GM18499 (cell line): Measurements from ENCODE around the gene NR2E1.

Experiments
- ATAC-seq: cut with Tn5 transposase; IDR thresholded peaks from one replicate; pipeline ENCODE4 v1.9.1; 2021; ENCODE audit warnings: moderate number of reproducible peaks; ENCODE audit not compliant: insufficient read depth, unreplicated experiment

NR2E1 gene

DNA sequence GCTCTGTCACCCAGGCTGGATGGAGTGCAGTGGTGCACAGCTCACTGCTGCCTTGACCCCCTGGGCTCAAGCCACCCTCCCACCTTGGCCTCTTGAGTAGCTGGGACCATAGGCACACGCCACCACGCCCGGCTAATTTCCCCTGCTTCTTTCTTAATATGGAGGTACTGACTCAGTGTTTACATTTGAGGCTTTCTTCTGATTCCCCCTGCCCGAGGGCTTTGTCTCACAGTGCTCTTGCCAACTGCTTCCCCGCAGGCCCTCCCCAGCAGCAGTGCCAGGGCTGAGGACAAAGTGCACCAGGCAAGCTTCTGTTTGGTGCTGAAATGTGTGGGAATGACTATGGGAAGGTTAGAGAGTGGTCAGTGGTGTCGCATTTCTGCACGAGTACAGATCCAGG lies 34.8 kb downstream of the NR2E1 start:
- no peak for ATAC-seq

DNA sequence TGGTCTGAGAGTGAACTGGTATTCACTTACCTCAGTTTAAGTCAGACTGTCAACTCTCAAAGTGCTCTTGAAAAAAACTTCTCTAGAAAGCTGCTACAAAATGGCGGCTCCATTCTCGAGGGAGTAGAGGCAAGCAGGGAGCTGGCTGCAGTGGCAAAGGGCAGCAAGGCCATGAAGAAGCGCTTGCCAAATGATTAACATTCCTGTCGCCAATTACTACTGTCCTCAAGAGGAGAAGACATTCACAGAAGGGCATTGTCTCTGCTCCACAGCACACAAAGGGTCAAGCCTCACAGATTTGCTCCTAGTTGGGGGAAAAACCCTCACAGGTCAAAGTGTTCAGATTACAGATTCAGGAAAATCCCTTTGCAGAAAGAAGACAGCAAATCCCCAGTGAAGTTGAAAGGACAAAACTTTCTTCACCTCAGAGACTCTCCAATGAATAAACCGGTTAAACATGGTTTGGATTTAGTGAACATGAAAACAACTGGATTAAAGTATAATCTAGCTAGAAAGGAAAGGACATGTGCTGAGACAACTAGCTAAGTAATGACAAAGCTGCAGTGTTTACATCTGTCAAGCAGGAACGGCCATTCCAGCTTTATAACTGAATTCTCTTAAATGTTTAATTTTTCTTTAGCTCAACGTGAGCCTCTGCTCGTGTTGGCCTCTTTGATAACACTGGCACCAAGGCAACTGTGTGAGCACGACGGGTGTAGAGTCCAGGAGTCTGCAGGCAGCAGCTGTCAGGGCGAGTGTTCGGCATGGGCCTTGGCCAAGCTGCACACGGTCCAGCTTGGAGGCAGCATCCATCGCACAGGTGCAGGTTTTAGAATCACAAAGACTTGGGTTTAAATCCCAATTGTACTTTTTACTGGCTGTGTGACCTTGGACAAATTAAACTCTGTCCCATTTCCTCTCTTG lies 37.6 kb downstream of the NR2E1 start:
- no peak for ATAC-seq

DNA sequence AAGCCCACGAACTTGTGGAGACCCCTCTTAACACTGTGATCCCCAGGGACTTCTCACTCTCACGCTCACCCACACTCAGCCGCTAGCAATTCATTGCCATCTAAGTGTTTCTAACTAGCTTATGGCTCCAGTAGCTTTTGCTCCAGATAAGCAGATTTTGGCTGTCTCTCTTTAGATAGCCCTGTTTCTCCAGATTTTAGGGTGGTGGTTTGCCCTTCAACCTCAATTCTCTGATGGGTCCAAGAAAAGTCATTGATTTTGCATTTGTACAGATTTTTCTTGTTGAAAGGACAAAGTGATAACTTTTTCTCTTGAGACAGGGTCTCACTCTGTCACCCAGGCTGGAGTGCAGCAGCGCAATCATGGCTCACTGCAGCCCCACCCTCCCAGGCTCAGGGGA lies 41.2 kb downstream of the NR2E1 start:
- no peak for ATAC-seq

DNA sequence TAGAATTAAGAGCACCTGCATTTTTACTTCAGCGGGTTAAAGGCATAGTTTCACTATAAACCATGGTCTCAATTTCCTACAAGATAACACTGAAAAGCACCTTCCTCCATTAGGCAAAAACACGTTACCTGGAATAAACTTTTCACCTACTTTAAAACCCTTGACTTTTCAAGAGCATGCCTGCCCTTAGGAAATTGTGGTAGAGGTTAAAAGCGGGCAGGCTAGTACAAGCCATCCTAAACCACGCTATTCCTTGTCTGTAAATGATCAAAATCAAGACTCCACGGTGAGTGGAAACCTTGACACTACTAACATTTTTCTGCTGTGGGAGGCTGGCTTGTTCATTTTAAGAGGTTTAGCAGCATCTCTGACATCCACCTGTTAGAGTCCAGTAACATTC lies 43.9 kb downstream of the NR2E1 start:
- no peak for ATAC-seq

DNA sequence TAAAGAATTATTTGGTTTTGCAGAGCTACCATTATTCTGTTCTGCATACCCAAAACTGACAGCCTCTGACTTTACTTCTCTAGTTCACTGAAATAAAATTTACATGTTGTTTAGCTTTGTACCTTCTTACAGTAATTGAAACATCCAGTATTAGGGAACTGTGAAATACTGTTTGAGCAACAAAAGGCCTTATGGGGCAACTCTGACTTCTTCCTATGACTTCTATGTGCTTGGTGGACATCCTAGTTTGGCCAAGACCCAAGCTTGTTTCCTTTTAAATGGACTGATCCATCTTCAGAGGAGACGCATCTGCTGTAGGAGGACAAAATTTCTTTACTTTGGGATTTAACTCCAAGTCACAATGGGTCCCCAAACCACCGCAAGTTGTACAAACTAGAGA lies 44.7 kb downstream of the NR2E1 start:
- no peak for ATAC-seq

DNA sequence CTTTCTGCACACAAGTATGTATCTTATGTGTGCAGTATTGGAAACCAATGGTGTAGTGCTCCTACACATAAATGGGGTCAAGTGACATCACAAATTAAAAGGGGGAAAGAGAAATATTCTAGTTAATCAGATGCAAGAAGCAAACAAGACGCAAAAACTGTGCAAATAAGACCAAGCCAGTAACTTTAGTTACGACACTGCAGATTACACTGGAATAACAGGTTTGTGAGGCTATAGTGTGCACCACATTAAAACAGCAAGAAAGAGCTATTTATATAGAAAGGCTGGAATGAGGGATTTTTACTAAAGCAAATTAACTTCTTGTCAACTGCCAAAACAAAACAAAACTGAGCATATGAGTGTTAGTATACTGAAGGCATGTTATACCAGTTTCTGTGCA lies 45.8 kb downstream of the NR2E1 start:
- ATAC-seq = no peak

DNA sequence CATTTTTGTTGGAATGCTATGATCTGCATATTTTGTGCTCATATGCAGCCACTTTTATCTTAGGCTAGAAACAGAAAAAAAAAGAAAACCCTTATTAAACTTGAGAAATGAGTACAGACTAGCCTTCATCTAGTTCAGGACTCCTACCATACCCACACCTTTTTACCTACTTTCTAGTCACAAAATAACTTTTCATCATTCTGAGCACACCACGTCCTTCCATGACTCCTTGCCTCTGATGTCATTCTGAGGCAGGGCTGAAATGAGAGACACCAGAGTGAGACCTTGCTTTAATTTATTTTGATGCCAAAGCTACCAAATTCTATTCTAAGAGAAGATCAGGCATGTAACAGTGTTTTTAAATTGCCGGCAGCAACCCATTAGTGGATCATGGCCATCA lies 56.2 kb downstream of the NR2E1 start:
- no peak for ATAC-seq

DNA sequence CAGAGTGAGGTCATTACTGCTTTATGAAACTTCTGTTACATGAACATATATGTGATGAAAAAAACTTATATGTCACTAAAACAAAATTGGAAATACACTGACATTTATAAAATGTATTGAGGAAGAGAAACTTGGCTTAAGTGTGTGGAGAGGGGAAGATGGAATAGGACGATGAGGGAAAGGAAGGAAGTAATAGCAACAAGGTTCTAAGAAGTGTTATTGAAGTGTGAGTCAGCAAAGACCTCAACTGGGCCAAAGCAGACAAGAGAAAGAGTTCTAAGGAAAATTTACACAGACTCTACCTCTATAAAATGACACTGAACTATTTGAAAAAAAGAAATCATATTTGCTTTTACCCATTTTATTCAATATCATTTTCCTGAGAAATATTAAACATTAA lies 56.7 kb downstream of the NR2E1 start:
- ATAC-seq = no peak

DNA sequence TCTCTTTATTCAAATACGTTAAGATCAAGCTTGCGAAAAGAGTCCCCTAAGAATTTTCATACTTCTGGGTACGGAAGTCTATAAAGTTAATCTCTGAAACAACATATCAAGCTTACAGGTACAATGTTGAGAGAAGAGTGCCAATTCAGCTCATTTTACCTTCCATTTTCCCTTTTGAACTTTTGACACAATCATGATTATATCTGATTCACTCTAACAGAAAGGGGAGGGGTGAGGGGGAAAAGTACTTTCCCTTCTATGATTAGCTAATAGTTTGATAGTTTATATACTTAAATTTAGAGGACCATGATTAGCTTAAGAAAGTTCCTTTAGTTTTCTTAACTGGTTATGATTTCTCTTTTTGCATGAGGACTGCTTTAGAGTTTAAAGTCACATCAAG lies 61.5 kb downstream of the NR2E1 start:
- ATAC-seq = no peak

DNA sequence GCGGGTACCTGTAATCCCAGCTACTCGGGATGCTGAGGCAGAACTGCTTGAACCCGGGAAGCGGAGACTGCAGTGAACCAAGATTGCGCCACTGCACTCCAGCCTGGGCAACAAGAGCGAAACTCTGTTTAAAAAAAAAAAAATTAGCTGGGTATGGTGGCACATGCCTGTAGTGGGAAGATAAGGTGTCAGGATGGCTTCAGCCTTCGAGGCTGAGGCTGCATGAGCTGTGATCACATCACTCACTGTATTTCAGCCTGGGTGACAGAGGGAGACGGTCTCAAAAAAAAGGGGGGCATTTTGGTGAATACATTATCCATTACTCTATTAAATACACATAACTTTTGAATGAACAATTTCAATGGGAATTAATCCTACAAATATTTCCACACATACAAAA lies 62.6 kb downstream of the NR2E1 start:
- ATAC-seq = no peak

DNA sequence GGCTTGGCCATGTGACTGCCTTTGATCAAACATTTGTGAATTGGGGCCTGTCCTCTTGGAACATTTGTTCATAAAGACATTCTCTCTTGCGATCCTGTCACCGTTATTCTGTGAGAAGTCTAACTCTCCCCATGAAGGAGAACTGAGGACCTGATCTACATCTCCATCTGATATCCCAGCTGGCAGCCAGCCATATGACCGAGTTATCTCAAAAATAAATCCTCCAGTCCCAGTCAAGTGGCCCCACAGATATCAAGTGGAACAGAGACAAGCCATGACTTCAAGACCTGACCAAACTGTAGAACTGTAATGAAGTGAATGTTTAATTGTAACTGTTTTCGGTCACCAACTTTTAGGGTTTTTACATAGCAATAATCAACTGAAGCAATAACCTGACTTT lies 69.3 kb downstream of the NR2E1 start:
- ATAC-seq = no peak

DNA sequence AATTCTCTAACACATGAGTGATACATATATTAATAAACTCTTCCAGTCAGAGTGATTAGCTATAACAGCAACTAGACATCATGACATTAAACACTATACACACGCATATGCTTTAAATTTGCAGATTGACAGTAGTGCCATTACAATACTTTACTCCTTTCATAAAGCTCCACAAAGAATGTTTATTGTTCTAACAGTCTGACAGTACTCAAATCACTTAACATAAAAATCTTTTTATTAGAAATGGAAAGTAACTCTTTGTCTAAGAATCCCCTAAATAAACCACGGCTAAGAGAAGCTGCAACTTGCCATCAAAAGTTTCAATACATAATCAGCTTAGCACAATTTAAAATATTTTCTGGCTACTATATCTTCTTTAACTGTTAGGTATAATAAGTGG lies 71.0 kb downstream of the NR2E1 start:
- no peak for ATAC-seq

DNA sequence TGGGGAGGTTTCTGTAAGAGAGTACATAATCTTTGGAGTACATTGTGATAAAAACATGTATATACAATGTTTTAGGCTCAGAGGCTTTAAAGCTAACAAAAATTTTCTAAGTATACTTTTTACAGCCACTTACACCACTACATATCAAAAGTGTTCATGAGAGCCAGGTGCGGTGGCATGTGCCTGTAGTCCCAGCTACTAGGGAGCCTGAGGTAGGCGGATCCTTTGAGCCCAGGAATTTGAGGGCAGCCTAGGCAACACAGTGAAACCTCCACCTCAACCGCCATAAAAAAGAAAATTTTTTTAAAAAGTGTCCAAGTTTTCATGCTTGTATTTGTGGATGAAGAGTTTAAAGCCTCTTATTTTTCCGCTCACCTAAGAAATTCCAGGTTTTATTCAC lies 72.5 kb downstream of the NR2E1 start:
- ATAC-seq = no peak
